Measurements from ENCODE around the gene DHRS2. TPM values are rescaled to one million over a fixed set of nuclear protein-coding genes. Genes with fewer than 3 reads are reported as not detected.

DHRS2 gene
- total and polyA plus RNA-seq, 4 donors = 0.88 to 2.0 (median 1.2) TPM

GRCh38 chr14:23621204-23621931 lies 14.8 kb upstream of the DHRS2 start:
- no peaks in the 10 kb centered on the region for H3K4me1 ChIP-seq (ENCODE audit: control insufficient read depth, insufficient read depth, low read length)
- no peak for DNase-seq (ENCODE audit: low read depth in 4 of 6, low spot score in 6 of 6)
- 73% methylated on average over 4 of the region's 6 CpGs for WGBS (ENCODE audit: insufficient coverage)
- H3K4me3 ChIP-seq (ENCODE audit: low read depth, low read length) = no peak overlapping the region
- peaks cover 8% of the 10 kb centered on the region for H3K9me3 ChIP-seq (ENCODE audit: control insufficient read depth, insufficient read depth, low read length)
- H3K27me3 ChIP-seq (ENCODE audit: control insufficient read depth, insufficient read depth, low read length) = no peaks in the 10 kb centered on the region
- H3K36me3 ChIP-seq (ENCODE audit: control insufficient read depth, insufficient read depth, low read length) = no peaks in the 10 kb centered on the region
- no peak overlapping the region for H3K27ac ChIP-seq (ENCODE audit: low read depth, low read length)

- Histone ChIP-seq H3K4me1 (ENCODE audit: control insufficient read depth, insufficient read depth, low read length) (no peaks in the 10 kb centered on the region), H3K9me3 (ENCODE audit: control insufficient read depth, insufficient read depth, low read length) (peaks cover 10% of the 10 kb centered on the region), H3K27me3 (ENCODE audit: control insufficient read depth, insufficient read depth, low read length) (no peaks in the 10 kb centered on the region), H3K4me3 (ENCODE audit: low read depth, low read length) (no peak overlapping the region), H3K36me3 (ENCODE audit: control insufficient read depth, insufficient read depth, low read length) (no peaks in the 10 kb centered on the region), H3K27ac (ENCODE audit: low read depth, low read length) (no peak overlapping the region)
- WGBS (ENCODE audit: insufficient coverage) = 86% methylated on average over 1 of the region's 4 CpGs
- no peak for DNase-seq (ENCODE audit: low read depth in 4 of 6, low spot score in 6 of 6)
Measured at GRCh38 chr14:23621932-23622730, 14.0 kb upstream of the DHRS2 start.

GRCh38 chr14:23622990-23623389 lies 13.2 kb upstream of the DHRS2 start:
- DNase-seq (ENCODE audit: low read depth in 4 of 6, low spot score in 6 of 6) = no peak
- WGBS (ENCODE audit: insufficient coverage) = 83% methylated on average over 1 of the region's 4 CpGs
- no peak overlapping the region for H3K27ac ChIP-seq (ENCODE audit: low read depth, low read length)
- H3K4me1 ChIP-seq (ENCODE audit: control insufficient read depth, insufficient read depth, low read length) = no peaks in the 10 kb centered on the region
- peaks cover 10% of the 10 kb centered on the region for H3K9me3 ChIP-seq (ENCODE audit: control insufficient read depth, insufficient read depth, low read length)
- no peaks in the 10 kb centered on the region for H3K27me3 ChIP-seq (ENCODE audit: control insufficient read depth, insufficient read depth, low read length)
- no peak overlapping the region for H3K4me3 ChIP-seq (ENCODE audit: low read depth, low read length)
- no peaks in the 10 kb centered on the region for H3K36me3 ChIP-seq (ENCODE audit: control insufficient read depth, insufficient read depth, low read length)

- Histone ChIP-seq H3K27me3 (ENCODE audit: control insufficient read depth, insufficient read depth, low read length) (no peaks in the 10 kb centered on the region), H3K36me3 (ENCODE audit: control insufficient read depth, insufficient read depth, low read length) (no peaks in the 10 kb centered on the region), H3K4me3 (ENCODE audit: low read depth, low read length) (no peak overlapping the region), H3K4me1 (ENCODE audit: control insufficient read depth, insufficient read depth, low read length) (no peaks in the 10 kb centered on the region), H3K9me3 (ENCODE audit: control insufficient read depth, insufficient read depth, low read length) (peaks cover 10% of the 10 kb centered on the region), H3K27ac (ENCODE audit: low read depth, low read length) (no peak overlapping the region)
- no peak for DNase-seq (ENCODE audit: low read depth in 4 of 6, low spot score in 6 of 6)
Measured at GRCh38 chr14:23623962-23624361, 12.2 kb upstream of the DHRS2 start.

GRCh38 chr14:23624830-23625404 lies 11.2 kb upstream of the DHRS2 start:
- peaks cover 10% of the 10 kb centered on the region for H3K9me3 ChIP-seq (ENCODE audit: control insufficient read depth, insufficient read depth, low read length)
- H3K27ac ChIP-seq (ENCODE audit: low read depth, low read length) = no peak overlapping the region
- no peak overlapping the region for H3K4me3 ChIP-seq (ENCODE audit: low read depth, low read length)
- no peaks in the 10 kb centered on the region for H3K36me3 ChIP-seq (ENCODE audit: control insufficient read depth, insufficient read depth, low read length)
- DNase-seq (ENCODE audit: low read depth in 4 of 6, low spot score in 6 of 6) = no peak
- WGBS (ENCODE audit: insufficient coverage) = 100% methylated on average over 1 of the region's 3 CpGs
- no peaks in the 10 kb centered on the region for H3K27me3 ChIP-seq (ENCODE audit: control insufficient read depth, insufficient read depth, low read length)
- no peaks in the 10 kb centered on the region for H3K4me1 ChIP-seq (ENCODE audit: control insufficient read depth, insufficient read depth, low read length)

GRCh38 chr14:23626946-23627345 lies 9.2 kb upstream of the DHRS2 start:
- H3K4me1 ChIP-seq (ENCODE audit: control insufficient read depth, insufficient read depth, low read length) = peaks cover 4% of the 10 kb centered on the region
- H3K4me3 ChIP-seq (ENCODE audit: low read depth, low read length) = no peak overlapping the region
- H3K9me3 ChIP-seq (ENCODE audit: control insufficient read depth, insufficient read depth, low read length) = peaks cover 10% of the 10 kb centered on the region
- H3K27ac ChIP-seq (ENCODE audit: low read depth, low read length) = no peak overlapping the region
- H3K36me3 ChIP-seq (ENCODE audit: control insufficient read depth, insufficient read depth, low read length) = no peaks in the 10 kb centered on the region
- DNase-seq (ENCODE audit: low read depth in 4 of 6, low spot score in 6 of 6) = no peak
- no peaks in the 10 kb centered on the region for H3K27me3 ChIP-seq (ENCODE audit: control insufficient read depth, insufficient read depth, low read length)

- H3K27me3 ChIP-seq (ENCODE audit: control insufficient read depth, insufficient read depth, low read length) = no peaks in the 10 kb centered on the region
- DNase-seq (ENCODE audit: low read depth in 4 of 6, low spot score in 6 of 6) = no peak
- H3K4me3 ChIP-seq (ENCODE audit: low read depth, low read length) = no peak overlapping the region
- WGBS (ENCODE audit: insufficient coverage) = 88% methylated on average over 4 of the region's 6 CpGs
- no peak overlapping the region for H3K27ac ChIP-seq (ENCODE audit: low read depth, low read length)
- peaks cover 13% of the 10 kb centered on the region for H3K4me1 ChIP-seq (ENCODE audit: control insufficient read depth, insufficient read depth, low read length)
- H3K36me3 ChIP-seq (ENCODE audit: control insufficient read depth, insufficient read depth, low read length) = no peaks in the 10 kb centered on the region
- peaks cover 10% of the 10 kb centered on the region for H3K9me3 ChIP-seq (ENCODE audit: control insufficient read depth, insufficient read depth, low read length)
Measured at GRCh38 chr14:23627961-23628360, 8.2 kb upstream of the DHRS2 start.

- Histone ChIP-seq H3K27me3 (ENCODE audit: control insufficient read depth, insufficient read depth, low read length) (no peaks in the 10 kb centered on the region), H3K9me3 (ENCODE audit: control insufficient read depth, insufficient read depth, low read length) (peaks cover 10% of the 10 kb centered on the region), H3K4me3 (ENCODE audit: low read depth, low read length) (no peak overlapping the region), H3K36me3 (ENCODE audit: control insufficient read depth, insufficient read depth, low read length) (no peaks in the 10 kb centered on the region), H3K4me1 (ENCODE audit: control insufficient read depth, insufficient read depth, low read length) (peaks cover 18% of the 10 kb centered on the region), H3K27ac (ENCODE audit: low read depth, low read length) (no peak overlapping the region)
- no peak for DNase-seq (ENCODE audit: low read depth in 4 of 6, low spot score in 6 of 6)
- 20% methylated on average over 2 of the region's 2 CpGs for WGBS (ENCODE audit: insufficient coverage)
Measured at GRCh38 chr14:23629204-23629603, 7.0 kb upstream of the DHRS2 start.

GRCh38 chr14:23629832-23630396 lies 6.2 kb upstream of the DHRS2 start:
- Histone ChIP-seq H3K36me3 (ENCODE audit: control insufficient read depth, insufficient read depth, low read length) (no peaks in the 10 kb centered on the region), H3K4me3 (ENCODE audit: low read depth, low read length) (no peak overlapping the region), H3K27me3 (ENCODE audit: control insufficient read depth, insufficient read depth, low read length) (no peaks in the 10 kb centered on the region), H3K9me3 (ENCODE audit: control insufficient read depth, insufficient read depth, low read length) (peaks cover 6% of the 10 kb centered on the region), H3K4me1 (ENCODE audit: control insufficient read depth, insufficient read depth, low read length) (peaks cover 18% of the 10 kb centered on the region), H3K27ac (ENCODE audit: low read depth, low read length) (no peak overlapping the region)
- no peak for DNase-seq (ENCODE audit: low read depth in 4 of 6, low spot score in 6 of 6)
